ENCODE data around the gene ARHGAP42.

Gene ARHGAP42

DNA sequence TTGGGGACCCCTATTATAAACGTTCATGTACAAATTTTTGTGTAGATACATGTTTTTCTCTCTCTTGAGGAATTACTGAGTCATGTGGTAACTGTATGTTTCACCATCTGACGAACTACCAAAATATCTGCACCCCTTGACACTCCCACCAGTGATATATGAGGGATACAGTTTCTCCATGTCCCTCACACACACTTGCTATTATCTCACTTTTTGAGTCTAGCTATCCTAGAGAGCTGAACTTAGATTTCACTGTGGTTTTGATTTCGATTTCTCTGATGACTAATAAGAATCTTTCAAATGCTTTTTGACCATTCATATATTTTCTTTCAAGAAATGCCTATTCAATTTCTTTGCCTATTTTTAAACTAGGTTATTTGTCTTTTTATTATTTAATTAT, 242.3 kb downstream of the ARHGAP42 start:
- DNase-seq: no peak

DNA sequence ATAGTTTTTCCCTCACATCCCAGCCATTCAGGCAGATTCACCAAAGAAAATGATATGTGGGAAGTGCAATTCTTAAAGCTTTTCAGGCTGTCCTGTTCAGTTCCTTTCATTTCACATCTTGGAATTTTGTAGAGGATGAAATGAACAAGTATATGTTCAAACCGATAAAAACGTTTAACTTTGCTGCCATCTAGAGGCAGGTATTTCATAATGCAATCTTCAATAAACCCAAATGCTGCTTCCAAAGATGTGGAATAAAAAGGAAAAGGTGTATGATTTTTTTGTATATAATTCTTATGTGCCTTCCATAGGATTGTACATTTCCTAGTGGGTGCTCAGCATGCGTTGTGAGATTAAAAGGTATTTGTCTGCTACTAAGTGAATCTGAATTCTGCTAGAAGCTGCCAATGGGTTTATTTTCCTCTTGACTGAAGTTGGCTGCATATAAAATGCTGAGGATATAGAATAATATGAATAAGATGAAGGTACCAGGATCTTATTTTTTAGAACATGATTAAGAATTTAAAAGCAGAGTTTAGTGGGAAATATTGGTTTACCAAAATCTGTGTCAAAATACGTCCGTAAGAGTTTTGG, 243.2 kb downstream of the ARHGAP42 start:
- peak; percentile 64 for DNase-seq

DNA sequence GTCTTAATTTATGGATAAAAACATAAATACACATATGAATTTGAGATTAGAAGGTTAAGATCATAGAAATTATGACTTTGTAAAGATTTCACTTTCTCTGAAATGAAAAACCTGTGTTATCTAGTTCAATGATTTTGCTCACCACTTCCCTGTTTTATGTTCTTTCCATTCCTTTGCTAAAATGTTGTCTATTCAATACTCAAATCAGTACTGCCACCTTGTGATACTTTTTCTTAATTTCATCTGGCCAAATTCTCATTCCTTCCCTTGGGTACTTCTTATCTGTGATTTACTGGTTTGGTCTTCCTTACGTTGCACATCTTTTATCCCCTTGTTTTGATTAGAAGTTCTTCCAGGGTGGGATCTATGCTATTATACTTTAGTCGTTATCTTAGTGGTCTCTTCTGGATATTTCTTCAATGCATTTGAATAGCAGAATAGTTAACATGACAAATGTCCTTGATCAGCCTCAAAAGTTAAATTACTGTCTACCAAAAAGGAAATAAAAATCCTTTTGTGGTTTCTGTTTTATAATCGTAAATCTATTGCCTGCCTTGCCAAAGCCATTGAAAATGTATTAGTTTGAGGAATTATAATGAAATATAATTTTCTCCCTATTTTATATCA, 245.5 kb downstream of the ARHGAP42 start:
- no peak for DNase-seq

DNA sequence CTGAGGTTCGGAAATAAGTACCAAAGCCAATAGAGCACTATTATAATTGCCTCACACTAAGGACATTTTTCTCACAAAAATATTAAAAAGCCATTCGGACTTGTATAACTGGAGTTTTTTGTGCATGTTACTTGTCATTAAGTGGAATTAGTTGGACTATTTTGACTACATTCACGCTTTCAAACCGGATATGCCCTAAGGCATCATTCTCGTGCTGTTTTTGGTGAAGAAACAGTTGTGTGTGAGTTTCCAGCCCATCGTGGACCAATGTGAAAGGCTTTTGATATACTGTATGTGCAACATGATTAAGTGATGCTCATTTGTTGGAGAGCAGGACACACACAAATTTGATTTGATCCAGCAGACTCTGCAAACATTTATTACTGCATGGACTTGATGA, 249.7 kb downstream of the ARHGAP42 start:
- DNase-seq: no peak

DNA sequence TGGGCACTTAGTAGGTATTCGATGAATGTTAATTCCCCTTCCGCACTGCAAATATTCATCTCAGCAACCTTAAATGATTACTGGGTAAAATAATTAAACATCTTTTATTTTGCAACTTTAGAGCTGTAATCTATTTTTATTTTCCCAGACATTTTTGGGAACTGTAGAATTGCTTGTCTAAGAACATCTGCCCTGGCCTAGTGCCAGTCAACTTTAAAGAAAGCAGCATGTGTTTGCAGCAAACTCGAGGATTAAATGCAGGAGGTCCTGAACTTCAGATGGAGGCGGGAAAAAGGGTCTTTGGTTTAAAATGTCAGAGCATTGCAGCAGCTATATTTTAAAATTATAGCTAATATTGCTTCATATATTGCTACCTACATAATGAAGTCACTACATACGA, 252.5 kb downstream of the ARHGAP42 start:
- no peak for DNase-seq

DNA sequence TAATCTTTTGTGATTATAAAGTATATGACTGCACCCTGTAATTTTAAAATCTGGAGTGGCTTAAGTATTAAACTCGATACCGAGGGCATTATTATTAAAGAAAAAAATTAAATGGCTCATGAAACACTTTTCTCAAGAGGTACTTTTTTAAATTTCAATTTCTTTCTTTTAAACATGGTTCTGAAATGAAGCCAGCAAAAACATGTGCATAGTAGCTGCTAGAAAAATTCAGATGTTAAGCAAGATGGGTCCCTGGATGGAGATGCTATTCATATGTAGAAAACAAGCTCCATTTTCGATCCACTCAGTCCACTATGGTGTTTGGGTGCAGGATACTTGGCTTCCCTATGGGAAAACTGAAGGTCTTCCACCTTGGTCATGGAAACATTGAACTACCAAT, 253.0 kb downstream of the ARHGAP42 start:
- DNase-seq: no peak

DNA sequence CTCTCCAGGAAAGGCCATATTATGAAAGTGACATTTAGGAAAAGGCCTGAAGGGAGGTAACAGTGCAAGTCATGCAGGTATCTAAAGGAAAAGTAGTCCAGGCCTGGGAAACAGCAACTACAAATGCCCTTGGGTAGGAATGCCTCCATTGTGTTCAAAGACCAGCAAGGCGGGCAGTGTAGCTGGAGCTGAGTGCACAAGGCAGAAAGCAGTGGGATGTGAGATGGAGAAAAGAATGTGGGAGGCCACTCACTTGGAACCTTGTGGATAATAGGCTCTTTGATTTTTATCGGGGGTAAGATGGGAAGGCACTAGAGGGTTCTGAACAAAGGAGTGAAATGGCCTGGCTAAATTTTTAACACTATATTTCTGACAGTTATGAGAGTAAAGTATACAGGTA, 253.9 kb downstream of the ARHGAP42 start:
- DNase-seq: no peak

DNA sequence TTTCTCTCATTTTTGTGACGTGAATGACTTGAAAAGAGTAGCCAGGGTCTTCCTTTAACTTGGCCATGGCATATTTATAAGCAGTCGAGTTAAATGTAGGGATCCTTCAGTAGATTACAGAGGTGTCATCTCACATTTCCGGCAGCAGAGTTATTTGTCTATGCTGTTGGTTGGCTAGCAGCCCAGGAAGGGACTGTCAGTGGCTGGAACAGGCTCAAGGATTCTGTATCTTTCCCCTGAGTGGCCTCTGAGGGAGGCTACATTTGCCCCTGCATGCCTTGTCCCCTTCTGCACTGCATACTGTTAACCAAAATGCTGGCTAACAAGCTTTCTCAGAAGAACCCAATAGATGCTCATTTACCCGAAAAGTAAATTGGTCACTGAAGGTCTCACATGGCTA, 254.9 kb downstream of the ARHGAP42 start:
- no peak for DNase-seq

DNA sequence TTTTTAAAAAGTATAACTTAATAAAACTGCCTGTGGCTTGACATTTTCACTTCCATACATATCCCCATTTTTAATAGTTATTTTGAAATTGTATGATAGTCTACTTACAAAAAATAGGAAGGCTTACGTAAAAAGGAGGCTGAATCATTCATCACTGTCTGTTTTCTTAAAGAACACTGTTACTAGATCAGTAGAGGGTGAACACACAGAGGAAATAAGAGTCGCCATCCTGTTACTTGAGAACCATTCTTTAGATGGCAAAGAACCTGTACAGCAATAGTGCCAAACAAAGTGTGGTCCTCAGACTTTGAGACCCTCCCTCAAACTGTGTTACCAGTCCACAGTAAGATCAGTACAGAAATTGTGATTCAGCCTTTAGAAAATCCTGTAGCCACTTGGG, 261.8 kb downstream of the ARHGAP42 start:
- no peak for DNase-seq

DNA sequence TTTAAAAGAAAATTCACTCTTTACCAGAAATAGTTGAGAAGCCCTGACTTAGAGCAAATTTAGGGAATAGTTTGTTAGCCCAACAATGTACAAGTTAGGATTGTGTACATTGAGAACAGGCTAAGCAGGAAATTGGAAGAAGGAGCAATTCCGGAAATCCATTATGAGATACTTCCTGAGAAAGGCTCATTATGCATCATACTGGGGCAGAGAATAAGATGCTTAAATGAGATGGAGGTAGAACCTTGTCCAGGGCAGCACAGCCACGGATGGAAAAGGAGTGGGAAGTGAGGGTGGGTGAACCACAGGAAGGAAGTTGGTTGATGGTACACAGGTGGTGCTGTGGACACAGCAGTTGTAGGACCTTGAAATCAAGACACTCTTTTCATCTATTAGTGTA, 262.4 kb downstream of the ARHGAP42 start:
- DNase-seq: no peak

DNA sequence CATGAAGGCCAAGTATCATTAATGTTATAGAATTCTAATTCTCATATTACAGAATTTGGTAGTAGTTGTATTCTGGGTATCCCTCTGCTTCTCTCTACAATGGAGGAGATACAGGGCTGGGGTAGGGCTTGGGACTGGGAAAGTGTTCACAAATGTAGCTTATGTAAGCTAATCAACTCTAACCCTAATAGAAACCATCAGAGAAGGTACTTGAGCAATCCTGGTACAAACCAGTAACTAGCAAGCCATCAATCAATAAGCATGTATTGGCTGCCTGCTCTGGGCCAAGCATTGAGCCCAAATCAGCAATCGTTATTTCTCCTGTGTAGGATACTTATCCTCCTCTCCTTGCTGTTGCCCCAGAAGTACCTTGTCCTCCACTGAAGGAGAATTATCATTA, 268.2 kb downstream of the ARHGAP42 start:
- no peak for DNase-seq

DNA sequence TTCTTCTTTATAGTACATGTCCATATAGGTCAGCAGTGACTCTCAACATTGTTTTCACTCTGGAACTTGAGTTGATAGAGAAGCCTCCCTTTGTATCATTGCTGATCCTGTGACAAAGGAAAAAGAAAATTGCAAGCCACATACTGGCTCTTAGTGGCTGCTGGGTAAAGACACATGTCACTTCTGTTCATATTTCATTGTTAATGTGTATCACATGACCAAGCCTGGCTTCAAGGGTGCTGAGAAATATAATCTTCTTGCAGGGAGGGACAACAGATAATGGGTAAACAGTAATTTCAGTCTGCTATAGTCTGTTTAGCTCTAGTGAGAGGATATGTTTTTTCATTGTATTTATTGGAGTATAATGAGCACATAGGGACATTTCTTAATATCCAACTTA, 269.3 kb downstream of the ARHGAP42 start:
- DNase-seq: no peak

DNA sequence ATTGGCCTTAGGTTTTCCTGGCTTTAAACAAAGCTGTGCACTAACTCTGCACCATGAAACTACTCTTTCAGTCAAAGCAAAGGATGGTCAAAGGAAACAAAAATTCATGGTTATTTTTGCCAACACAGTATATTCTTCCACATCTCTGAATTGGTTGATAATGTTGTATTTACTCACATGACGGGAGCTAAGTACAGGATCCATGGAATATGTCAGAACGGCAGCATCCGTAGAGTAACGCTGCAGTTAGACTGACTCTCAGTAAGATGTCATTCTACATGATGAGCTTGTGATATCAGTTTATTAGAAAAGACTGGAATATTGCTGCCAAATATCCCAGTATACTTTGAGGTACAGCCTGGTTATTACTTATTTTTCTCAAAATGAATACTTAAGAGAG, 270.4 kb downstream of the ARHGAP42 start:
- no peak for DNase-seq

DNA sequence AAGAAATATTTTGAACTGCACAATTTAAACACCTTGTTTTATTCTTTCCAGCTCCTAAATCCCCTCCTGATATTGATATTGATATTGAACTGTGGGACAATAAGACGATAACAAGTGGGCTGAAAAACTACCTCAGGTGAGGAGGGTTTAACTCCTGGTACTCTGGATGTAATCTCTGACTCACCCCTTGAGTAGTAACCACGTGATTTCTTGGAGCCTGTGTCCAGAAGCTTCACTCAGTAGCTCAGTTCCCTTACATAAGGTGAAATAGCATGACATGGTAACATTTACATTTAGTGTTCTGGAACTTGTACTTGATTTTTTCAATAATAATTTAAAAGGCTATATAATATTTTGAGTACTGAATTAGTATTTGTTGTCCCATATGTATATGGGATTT, 274.5 kb downstream of the ARHGAP42 start:
- no peak for DNase-seq

DNA sequence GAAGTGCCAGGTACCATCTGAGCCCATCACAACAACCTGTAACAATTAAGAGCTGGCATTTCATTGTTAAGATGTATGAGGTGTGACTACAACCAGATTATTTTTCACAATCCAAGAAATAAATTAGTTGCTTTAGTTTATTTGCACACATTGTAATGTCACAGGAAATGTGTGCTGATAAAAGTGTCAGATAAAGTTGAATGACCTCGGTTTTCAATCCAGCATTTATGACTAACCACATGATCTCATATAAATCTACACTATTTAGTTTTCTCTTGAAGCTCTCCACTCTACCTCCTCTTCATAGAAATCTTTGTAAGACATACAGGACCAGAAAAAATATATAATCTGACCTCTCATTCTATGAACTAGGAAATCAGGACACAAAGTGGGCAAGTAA, 276.3 kb downstream of the ARHGAP42 start:
- no peak for DNase-seq

DNA sequence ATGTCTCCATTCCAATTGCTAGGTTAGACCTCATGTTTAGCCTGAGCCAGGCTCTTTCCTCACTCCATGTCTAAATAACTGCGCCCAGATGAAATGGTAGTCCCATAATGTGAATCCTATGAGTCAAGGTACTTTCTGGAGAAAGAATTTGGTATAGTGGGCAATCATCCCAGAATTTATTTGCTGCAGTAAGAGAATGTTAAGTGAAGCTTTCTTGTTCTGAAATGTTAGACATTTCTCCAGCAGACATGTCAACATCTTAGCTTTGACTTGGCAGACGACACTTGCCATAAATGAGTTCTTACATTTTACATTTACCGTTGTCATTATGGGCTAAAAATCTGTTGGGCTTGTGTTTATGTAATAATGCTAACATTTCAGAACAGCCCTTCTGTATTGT, 277.3 kb downstream of the ARHGAP42 start:
- DNase-seq: no peak

DNA sequence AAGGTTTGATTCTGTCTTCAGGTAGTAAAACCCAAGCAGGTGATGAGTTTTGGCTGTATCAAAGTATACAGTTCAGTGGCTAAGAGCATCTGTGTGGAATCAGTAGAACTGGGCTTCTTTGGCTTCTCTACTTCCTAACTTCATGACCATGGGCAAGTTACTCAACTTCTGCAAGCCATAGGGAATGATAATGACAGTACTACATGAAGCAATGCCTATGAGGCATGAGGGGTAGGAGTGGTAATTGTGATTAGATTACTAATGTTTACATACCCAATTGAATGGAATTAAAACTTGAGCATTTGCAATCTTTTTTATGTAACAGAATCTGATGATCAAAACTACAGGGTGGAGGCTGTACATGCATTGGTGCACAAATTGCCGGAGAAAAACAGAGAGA, 278.3 kb downstream of the ARHGAP42 start:
- no peak for DNase-seq

DNA sequence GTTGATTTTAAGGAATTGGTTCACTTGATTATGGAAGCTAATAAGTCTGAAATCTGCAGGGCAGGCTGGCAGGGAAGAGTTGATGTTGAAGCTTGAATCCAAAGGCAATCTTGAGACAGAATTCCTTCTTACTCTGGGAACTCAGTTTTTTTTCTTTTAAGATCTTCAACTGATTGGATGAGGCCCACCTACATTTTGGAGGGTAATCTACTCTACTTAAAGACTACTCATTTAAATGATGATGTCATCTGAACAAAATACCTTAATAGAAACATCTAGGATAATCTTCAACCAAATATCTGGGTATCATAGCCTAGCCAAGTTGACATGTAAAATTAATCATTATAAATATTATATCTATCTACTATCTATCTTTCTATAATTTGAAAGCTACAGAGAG, 279.3 kb downstream of the ARHGAP42 start:
- no peak for DNase-seq

DNA sequence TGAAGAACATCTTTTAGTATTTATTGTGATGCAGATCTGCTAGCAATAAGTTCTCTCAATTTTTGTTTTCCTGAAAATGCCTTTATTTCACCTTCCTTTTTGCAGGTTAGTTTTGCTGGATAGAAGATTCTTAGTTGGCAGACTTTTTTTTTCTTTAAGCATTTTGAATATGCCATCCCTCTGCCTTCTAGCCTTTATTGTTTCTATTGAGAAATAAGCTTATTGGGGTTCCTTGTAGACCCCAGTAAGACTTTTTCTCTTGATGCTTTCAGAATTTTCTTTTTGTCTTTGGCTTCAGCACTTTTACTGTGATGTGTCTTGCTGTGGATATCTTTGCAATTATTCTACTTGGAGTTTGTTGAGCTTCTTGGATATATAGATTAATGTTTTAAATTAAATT, 281.9 kb downstream of the ARHGAP42 start:
- no peak for DNase-seq

DNA sequence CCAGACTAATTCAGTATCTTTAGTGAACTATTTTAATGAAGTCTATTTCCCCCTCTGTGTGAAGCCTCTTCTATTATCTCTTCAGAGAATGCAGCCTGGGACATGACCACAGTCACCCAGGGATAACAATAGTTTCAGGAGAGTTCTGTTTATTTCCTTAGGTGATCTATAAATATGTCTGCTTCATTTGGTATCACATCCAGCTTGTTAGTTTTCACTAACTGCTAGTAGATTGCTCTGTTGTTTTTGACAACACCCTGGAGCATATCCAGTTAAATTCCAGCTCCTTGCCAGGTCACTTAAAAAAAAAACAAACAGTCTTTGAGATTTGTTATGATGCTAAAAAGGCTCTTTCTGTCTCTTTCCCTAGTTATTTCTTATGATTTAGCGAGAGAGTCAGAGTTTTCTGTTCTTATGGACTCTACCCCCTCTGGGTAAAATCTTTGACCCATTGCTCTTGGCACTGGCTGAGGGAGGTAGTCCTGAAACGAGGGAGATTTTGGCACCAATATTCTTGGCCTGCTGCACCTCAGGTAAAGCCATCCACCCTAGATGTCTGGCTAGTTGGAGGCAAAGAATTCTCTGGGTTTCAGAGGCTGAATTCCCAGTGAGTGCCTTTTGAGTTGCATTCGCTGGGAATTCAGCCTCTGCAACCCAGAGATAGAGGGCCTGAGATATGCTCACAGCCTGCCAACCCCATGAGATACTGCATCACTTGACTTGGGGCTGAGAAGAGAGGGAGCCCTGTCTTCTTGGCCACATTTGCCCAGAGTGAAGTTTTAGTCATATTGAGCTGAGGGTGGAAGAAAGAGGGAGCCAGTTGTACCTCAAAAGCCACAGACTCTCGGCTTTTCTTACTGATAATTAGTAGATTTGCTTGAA, 283.4 kb downstream of the ARHGAP42 start:
- no peak for DNase-seq

DNA sequence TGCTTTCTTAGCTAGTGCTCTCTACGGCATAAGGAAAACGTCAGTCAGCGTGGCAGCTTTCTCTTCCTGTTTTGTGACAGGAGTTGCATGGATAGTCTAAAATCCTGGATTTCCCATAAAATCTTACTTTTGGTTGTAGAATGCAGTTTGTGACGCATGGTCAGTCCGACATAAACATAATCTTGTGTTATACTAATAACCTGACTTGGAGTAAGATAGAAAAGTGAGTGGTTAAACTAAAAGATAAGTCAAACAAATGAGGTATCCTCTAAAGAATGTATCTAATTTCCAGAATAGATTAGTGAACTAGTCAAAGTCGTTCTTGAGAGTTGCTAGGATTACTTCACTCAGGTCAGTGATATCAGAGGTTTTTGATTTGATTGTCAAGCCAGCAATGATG, 285.0 kb downstream of the ARHGAP42 start:
- DNase-seq: no peak

DNA sequence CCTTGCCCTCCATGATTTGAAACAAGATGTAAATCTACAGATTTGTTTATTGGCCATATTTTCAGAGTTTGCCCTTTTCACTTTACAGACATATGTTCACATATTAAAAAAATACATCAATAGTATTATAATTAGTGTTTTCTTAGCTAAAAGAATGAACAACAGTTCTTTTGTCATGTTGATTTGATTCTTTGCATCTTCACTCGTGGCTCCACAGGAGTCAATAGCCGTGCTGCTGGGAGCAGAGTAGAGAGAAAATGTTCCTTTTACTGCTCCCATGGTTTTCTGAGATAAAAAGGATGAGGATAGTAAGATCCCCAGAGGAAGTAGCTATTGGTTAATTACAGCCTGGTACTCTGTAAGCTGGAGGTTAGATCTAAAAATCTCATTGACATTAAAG, 291.4 kb downstream of the ARHGAP42 start:
- DNase-seq: no peak

DNA sequence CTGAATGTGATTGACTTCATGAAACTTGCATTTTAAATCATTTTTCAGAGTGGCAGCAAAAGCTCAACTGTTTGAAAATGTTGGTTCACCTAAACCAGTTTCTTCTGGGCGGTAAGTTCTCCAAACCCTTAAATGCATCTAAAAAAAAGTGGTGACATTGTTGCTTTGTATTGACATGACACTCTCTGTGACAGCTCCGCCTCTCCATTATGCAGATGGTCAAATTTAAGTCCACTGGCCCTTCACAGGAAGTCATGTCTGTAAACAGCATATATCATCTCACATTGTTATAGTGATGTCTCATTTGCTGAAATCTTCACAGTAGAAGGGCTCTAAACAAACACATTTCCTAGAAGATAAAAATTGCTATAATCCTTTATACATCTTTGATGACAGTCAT, 291.9 kb downstream of the ARHGAP42 start:
- DNase-seq: no peak

DNA sequence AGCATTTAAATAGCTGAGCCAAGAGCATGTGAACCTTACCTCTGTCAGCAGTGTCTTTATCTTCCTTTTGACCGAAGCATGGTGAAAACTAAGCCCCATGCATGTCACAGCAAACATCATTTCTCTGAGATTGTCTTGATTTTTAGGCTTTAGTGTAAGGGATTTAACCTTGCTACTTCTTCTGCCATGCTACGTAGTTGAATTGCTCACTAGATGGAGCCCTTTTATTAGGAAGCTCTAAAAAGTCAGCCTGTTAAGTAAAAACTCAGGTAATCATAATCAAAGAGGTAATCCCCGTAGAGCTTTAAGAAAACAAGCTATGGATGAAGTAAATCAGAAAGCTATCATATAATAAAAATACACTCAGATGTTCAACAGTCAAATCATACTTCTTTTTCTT, 293.1 kb downstream of the ARHGAP42 start:
- DNase-seq: peak; percentile 43

Measured in NCI-H774 (cell line).